HG02884 (cell line): ENCODE data around the gene CYB5R2.

ENCODE experiments used
- ATAC-seq: cut with Tn5 transposase; IDR thresholded peaks from one replicate; pipeline ENCODE4 v1.9.1; 2021; ENCODE audit warnings: mild to moderate bottlenecking, moderate library complexity; ENCODE audit not compliant: unreplicated experiment

CYB5R2 gene

GRCh38 chr11:7672960-7673723 is at the start of gene CYB5R2:
TSS of gene CYB5R2 (minus strand) at chr11:7673500. CDS start at chr11:7672825, 675 bp downstream.
- no peak for ATAC-seq

GRCh38 chr11:7714786-7715185 is 41.5 kb upstream of the CYB5R2 start:
- ATAC-seq, result no peak

GRCh38 chr11:7706377-7706776 is 33.1 kb upstream of the CYB5R2 start, which contains the start of gene OVCH2:
TSS of gene OVCH2 (minus strand) at chr11:7706477. CDS start at chr11:7706394, 83 bp downstream.
- no peak for ATAC-seq

- ATAC-seq, result no peak
These were observed 30.4 kb upstream of the CYB5R2 start for GRCh38 chr11:7703740-7704139.

GRCh38 chr11:7696424-7696823 is 23.1 kb upstream of the CYB5R2 start:
- no peak for ATAC-seq

- ATAC-seq, result no peak
These were observed 20.9 kb upstream of the CYB5R2 start for GRCh38 chr11:7694235-7694634.

GRCh38 chr11:7692426-7692825 is 19.1 kb upstream of the CYB5R2 start:
- ATAC-seq, result no peak

- ATAC-seq, result no peak
These were observed 18.6 kb upstream of the CYB5R2 start for GRCh38 chr11:7691759-7692350.

- ATAC-seq, result peak; percentile 53
These were observed 17.3 kb upstream of the CYB5R2 start for GRCh38 chr11:7690648-7691047.

- no peak for ATAC-seq
These were observed 15.9 kb upstream of the CYB5R2 start for GRCh38 chr11:7689239-7689638.

GRCh38 chr11:7688238-7688826 is 15.0 kb upstream of the CYB5R2 start:
- peak; percentile 67 for ATAC-seq

- ATAC-seq, result no peak
These were observed 14.1 kb upstream of the CYB5R2 start for GRCh38 chr11:7687386-7687785.

GRCh38 chr11:7686761-7687160 is 13.5 kb upstream of the CYB5R2 start:
- no peak for ATAC-seq

- no peak for ATAC-seq
These were observed 10.3 kb upstream of the CYB5R2 start for GRCh38 chr11:7683571-7683970.

- no peak for ATAC-seq
These were observed 4.5 kb upstream of the CYB5R2 start for GRCh38 chr11:7677796-7678201.

GRCh38 chr11:7677071-7677470 is 3.8 kb upstream of the CYB5R2 start:
- ATAC-seq, result no peak

- no peak for ATAC-seq
These were observed 2.3 kb upstream of the CYB5R2 start for GRCh38 chr11:7675631-7676030.

- ATAC-seq, result no peak
These were observed 579 bp upstream of the CYB5R2 start for GRCh38 chr11:7673724-7674434.

- ATAC-seq, result no peak
These were observed 882 bp downstream of the CYB5R2 start for GRCh38 chr11:7672276-7672959.

GRCh38 chr11:7671347-7672215 is 1.7 kb downstream of the CYB5R2 start:
- peak; percentile 58 for ATAC-seq
